Esophagus muscularis mucosa (tissue), 4 donors: Measurements from ENCODE around the gene HOMER2.

ENCODE experiments used
- EP300 ChIP-seq: sonication (generic); formaldehyde crosslinking; IDR thresholded peaks from one replicate; pipeline ENCODE4 v1.6.1; 2017; ENCODE audit warnings: antibody characterized with exemption
- POLR2A ChIP-seq: fragments of 450-650 bp; IDR thresholded peaks from one replicate; pipeline ENCODE4 v1.6.1; 2017; ENCODE audit warnings: antibody characterized with exemption, moderate library complexity, mild to moderate bottlenecking, low read depth
- POLR2AphosphoS5 ChIP-seq, 2 donors: sonication (generic); formaldehyde crosslinking; IDR thresholded peaks; one replicate each; pipeline ENCODE4 v1.6.1; 2017; ENCODE audit warnings: antibody characterized with exemption in 2 of 2
- TF ChIP-seq, protein P1 (sequence below), 3 experiments: fragments of 200-600 bp in 2 of 3; fragments of 450-650 bp in 1 of 3; sonication (generic) in 2 of 3; IDR thresholded peaks; one replicate each; pipeline ENCODE4 v1.5.1; 2017 to 2019; ENCODE audit warnings: antibody characterized with exemption in 3 of 3, mild to moderate bottlenecking in 2 of 3, moderate library complexity in 1 of 3

DNA sequence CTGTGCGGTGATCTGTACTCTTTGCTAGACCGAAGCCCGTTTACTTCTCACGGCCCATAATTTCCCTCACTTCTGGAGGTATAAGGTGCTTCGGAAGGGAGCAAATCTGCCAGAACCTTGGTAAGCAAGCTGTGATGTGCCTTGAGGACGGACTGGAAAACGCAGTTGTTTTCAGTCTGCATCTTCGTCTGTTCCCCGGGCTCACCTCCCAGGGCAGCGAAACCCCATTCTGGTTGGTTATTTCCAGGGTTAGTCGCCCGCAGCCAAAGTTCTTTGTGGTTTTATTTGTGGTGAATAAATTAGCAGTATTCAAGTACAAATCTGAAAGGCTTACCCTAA, 33.9 kb upstream of the HOMER2 start:
- TF ChIP-seq, protein P1, sequence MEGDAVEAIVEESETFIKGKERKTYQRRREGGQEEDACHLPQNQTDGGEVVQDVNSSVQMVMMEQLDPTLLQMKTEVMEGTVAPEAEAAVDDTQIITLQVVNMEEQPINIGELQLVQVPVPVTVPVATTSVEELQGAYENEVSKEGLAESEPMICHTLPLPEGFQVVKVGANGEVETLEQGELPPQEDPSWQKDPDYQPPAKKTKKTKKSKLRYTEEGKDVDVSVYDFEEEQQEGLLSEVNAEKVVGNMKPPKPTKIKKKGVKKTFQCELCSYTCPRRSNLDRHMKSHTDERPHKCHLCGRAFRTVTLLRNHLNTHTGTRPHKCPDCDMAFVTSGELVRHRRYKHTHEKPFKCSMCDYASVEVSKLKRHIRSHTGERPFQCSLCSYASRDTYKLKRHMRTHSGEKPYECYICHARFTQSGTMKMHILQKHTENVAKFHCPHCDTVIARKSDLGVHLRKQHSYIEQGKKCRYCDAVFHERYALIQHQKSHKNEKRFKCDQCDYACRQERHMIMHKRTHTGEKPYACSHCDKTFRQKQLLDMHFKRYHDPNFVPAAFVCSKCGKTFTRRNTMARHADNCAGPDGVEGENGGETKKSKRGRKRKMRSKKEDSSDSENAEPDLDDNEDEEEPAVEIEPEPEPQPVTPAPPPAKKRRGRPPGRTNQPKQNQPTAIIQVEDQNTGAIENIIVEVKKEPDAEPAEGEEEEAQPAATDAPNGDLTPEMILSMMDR (IDR thresholded peaks at IDR 0.05), result no peak
- TF ChIP-seq EP300 (no peak), POLR2A (no peak), POLR2AphosphoS5 (IDR thresholded peaks at IDR 0.05) (no peak)
